Measurements from ENCODE around the gene GNB1.

GNB1 gene

DNA sequence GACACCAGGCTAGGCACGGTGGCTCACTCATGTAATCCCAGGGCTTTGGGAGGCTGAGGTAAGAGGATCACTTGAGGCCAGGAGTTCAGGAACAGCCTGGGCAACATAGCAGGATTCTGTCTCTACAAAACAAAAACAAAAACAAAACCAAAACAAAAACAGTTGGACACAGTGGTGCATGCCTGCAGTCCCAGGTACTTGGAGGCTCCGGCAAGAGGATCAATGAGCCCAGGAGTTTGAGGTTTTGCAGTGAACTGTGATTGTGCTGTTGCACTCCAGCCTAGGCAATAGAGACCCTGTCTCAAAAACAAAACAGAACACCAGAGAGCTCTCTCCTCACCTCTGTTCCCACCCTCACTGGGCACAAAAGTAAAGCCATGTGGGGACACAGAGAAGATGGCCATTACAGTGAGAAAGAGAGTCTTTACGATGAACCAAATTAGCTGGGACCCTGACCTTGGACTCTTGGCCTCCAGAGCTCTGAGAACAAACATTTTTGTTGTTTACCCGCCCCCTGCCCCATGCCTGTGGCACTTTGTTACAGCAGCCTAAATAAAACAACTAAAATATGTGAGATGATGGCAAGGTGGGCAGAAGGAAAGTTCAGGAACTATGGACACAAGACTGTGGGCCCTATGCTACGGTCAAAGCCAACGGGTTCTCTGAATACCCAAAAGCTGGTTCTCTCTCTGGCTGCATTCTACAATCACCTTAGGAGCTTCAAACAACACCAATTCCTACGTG is 122.5 kb downstream of the GNB1 start:
- Mint-ChIP-seq H3K4me3 (no peak overlapping the region), H3K4me1 (peaks cover 3% of the 10 kb centered on the region), H3K27me3 (no peaks in the 10 kb centered on the region), H3K36me3 (peaks cover 54% of the 10 kb centered on the region), H3K27ac (peak overlapping the region; percentile 19), H3K9me3 (peaks cover 11% of the 10 kb centered on the region)
- no peak for DNase-seq
- CTCF ChIA-PET, result interaction anchor here (0.7 kb wide), 1 partner anchor 138 kb away, joined by 3 read pairs; no protein-coding TSS in a partner anchor

DNA sequence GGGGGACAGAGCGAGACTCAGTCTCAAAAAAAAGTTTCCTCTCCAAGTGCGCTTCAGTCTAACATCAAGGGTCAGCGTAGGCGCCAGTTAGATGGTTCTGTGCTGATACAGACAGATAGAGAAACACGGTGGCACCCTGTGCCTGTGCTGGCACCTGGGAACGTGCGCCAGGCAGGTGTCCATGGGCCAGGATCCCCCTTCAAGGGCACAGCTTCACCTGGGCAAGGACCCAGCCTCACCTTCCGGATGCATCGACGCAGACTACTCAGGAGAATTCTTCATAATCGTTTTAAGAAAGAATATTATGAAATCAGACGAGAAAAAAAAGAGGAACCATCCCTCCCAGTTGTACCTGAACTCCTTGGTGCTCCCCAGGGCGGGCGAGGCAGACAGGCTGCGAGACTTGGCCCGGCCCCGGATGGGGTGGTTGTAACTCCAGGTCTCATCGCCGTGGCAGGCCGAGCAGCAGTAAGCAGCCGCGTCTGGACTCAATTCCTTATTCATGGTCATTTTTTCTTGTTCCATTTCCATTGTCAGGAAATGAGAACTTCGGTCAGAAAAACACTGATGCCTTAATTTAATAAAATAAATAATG is 125.9 kb downstream of the GNB1 start:
- no peak overlapping the region for H3K4me3 Mint-ChIP-seq
- no peak overlapping the region for H3K27ac Mint-ChIP-seq
- DNase-seq, result no peak
- CTCF ChIA-PET, result no interaction called here
- peaks cover 3% of the 10 kb centered on the region for H3K4me1 Mint-ChIP-seq
- peaks cover 5% of the 10 kb centered on the region for H3K9me3 Mint-ChIP-seq
- peaks cover 51% of the 10 kb centered on the region for H3K36me3 Mint-ChIP-seq
- H3K27me3 Mint-ChIP-seq, result no peaks in the 10 kb centered on the region

DNA sequence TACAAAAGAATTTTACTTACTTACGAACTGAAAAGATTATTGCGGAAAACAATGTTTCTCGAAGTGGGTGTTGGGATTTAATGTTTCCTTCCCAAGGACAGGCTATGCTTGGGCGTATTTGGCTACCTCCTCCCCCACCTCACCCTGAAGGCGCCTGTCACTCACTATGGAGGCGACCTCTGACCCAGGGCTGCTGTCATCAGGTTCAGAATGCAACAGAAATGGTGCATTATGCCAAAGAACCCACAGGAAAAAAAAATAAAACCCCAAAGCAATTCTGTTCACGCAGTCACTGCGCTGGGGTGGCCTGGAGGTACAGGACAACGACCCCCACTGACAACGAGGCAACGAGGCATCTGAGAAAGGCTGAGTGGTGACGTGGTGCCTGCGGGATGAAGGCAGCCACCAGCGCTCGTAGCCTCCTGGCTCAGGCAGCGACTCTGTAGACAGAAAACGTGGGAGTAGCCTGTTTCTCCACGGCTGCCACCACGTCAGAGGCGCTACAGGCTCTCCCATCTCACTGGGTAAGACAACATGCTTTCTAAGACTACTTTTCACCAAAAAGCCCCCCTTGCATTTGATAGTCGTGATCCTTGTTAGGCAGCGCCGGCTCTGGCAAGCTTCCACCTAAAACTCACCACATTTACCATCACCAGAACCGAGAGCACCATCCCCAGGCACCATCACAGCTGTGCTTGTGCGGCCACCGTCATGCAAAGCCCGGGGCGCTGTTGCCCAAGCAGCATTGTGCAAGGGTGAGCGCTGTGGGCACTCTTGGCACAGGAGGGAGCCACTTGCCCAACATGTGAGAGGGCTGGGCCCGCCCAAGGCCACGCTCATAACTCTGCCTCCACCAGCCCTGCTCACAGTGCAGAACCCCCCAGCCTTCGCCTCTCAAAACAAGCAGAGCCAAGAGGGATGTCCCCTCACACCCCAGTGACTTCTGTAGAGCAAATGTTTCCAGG is 126.9 kb downstream of the GNB1 start:
- Mint-ChIP-seq H3K4me1 (peaks cover 3% of the 10 kb centered on the region), H3K27me3 (no peaks in the 10 kb centered on the region), H3K9me3 (peaks cover 5% of the 10 kb centered on the region), H3K27ac (no peak overlapping the region), H3K36me3 (peaks cover 48% of the 10 kb centered on the region), H3K4me3 (no peak overlapping the region)
- no peak for DNase-seq
- CTCF ChIA-PET, result no interaction called here

DNA sequence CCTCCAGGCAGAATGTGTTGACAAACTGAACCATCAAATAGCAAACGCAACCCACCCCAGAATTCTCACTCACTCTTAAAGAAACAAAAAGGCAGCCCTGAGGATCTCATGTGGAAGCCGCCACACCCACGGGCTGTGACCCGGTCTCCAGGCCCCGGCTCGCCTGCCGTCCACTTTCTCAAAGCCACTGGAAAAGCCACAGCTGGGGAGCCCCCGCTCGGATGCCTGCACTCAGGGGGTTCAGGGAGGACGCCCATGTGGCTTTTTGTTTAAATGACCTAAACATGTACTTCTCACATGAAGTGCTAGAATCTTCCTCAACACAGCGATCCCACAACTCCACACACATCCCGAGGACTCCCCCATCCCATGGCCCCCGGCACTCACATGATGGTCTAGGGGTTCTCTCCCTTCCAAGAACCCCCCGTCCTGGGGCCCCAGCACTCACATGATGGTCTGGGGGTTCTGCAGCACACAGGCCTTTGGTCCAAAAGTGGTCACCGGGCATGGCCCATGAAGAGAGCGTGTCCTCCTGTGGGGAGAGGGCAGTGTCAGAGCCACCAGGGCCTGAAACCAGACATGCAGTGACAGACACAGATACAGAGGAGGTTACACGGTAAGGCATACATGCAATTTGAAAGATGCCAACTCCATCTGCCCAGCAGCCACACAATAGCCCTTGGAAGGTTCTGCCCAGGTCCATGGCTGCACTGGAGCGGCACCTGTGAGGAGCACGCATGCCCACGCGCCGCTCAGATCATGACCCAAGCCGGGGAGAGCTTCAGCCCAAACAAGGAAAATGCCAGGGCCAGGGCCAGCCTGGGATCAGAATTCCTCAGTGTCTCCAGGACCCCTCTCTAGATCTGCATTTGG is 129.1 kb downstream of the GNB1 start:
- no peaks in the 10 kb centered on the region for H3K9me3 Mint-ChIP-seq
- H3K27me3 Mint-ChIP-seq, result no peaks in the 10 kb centered on the region
- DNase-seq, result no peak
- H3K4me3 Mint-ChIP-seq, result no peak overlapping the region
- H3K36me3 Mint-ChIP-seq, result peaks cover 33% of the 10 kb centered on the region
- CTCF ChIA-PET, result no interaction called here
- H3K27ac Mint-ChIP-seq, result no peak overlapping the region
- H3K4me1 Mint-ChIP-seq, result no peaks in the 10 kb centered on the region

DNA sequence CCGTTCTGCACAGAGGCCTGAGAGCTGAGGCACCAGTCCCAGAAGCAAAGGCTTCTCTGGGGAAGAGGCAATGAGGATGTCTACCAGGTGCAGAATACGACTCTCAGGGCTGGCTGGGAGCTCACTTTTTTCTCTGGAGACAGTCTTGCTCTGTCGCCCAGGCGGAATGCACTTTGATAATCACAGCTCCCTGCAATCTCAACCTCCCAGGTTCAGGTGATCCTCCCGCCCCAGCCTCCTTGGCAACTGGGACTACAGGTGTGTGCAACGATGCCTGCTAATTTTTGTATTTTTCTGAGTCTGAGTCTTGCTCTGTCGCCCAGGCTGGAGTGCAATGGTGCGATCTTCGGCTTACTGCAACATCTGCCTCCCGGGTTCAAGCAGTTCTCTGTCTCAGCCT is 130.2 kb downstream of the GNB1 start:
- DNase-seq, result no peak
- Mint-ChIP-seq H3K9me3 (no peaks in the 10 kb centered on the region), H3K4me1 (no peaks in the 10 kb centered on the region), H3K27me3 (no peaks in the 10 kb centered on the region), H3K36me3 (peaks cover 33% of the 10 kb centered on the region), H3K4me3 (no peak overlapping the region), H3K27ac (no peak overlapping the region)
- CTCF ChIA-PET, result no interaction called here

DNA sequence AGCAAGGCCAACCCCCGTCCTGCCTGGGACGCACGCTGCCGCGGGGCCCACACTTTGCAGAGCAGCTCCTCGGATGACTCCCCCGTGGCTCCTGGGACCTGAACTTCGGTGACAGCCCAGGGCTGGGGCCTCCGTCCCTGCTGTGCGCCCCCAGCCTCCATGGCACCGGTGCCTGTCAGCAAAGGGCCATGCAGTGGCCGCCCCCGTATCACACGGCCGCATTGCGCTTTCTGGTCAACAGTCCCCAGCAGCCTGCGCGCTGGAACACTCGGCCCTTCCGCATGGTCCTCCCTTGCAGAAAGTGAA is 130.6 kb downstream of the GNB1 start:
- peaks cover 33% of the 10 kb centered on the region for H3K36me3 Mint-ChIP-seq
- no peak overlapping the region for H3K27ac Mint-ChIP-seq
- no peak for DNase-seq
- no peaks in the 10 kb centered on the region for H3K4me1 Mint-ChIP-seq
- CTCF ChIA-PET, result no interaction called here
- H3K4me3 Mint-ChIP-seq, result no peak overlapping the region
- no peaks in the 10 kb centered on the region for H3K27me3 Mint-ChIP-seq
- no peaks in the 10 kb centered on the region for H3K9me3 Mint-ChIP-seq

DNA sequence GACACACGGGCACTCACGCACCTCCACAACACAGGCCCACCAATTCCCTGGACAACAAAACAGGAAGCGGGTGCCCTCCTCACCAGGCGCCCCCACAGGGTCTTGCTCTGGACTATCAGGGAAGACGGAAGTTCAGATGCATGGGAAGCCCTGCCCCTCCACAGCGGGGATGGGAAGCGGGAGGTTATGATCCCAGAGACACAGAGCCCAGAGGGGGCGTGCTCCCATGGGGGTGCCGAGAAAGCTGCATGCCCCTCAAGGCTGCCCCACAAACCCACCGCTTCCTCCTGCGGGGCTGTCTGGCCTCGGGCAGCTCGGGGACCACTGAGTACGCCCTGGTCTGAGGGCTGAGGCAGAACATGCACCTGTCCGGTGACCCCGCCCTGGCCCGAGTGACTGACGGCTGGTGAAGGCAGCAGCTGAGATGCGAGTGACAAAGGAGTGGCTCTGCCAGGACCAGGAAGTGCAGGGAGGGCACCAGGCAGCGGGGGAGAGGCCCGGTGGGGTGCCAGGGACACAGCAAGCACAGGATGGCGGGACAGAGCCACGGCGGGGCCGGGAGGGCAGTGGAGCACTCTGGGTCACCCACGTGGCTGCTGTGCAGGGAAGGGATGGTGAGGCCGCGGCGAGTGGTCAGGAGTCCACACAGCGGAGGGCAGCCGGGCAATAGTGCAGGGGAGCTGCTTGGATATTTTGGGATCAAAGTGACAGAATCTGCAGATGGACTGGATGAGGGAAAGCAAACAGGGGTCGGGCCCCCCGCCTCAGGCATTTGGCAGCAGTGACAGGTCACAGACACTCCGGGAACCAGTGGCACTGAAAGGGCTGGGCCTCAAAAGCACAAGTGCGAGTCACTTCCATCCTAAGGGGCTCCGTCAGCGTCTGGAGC is 131.2 kb downstream of the GNB1 start:
- H3K27me3 Mint-ChIP-seq, result no peaks in the 10 kb centered on the region
- no peak for DNase-seq
- no peak overlapping the region for H3K27ac Mint-ChIP-seq
- no peaks in the 10 kb centered on the region for H3K9me3 Mint-ChIP-seq
- H3K36me3 Mint-ChIP-seq, result peaks cover 29% of the 10 kb centered on the region
- H3K4me3 Mint-ChIP-seq, result no peak overlapping the region
- CTCF ChIA-PET, result no interaction called here
- H3K4me1 Mint-ChIP-seq, result no peaks in the 10 kb centered on the region

DNA sequence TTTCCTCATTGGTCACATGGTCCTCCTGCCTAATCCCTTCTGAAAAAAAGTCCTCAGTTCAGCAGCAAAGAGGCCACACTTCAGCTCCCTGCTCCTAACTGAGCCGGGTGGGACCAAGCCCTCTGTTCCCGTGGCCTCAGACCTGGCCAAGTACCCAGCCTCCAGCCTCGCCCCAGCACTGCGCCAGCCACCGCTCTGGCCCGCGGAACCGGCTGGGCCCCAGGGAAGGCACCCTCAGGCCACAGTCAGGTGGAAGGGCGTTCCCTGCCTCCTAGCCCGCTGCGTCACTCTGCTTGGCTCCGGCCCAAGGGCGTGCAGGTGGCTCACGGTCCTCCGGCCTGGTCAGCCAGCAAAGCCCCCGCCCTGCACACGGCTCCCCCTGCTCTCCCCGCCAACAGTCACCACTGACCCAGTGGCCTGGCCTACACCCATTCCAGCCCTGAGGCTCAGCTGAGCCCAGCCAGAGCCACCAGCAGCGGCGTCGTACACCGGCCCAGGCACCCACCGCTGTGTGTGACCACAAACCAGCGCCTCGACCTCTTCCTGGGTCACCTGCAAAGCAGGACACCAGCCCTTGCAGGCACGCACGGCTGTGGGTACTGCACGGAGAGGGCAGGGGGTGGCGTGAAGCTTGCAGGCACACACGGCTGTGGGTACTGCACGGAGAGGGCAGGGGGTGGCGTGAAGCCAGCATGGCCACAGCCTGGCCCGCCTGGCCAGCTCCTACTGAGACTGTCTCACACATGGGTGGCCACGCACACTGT is 132.0 kb downstream of the GNB1 start:
- Mint-ChIP-seq H3K36me3 (peaks cover 28% of the 10 kb centered on the region), H3K27ac (no peak overlapping the region), H3K27me3 (no peaks in the 10 kb centered on the region), H3K9me3 (no peaks in the 10 kb centered on the region), H3K4me3 (no peak overlapping the region), H3K4me1 (no peaks in the 10 kb centered on the region)
- DNase-seq, result no peak
- CTCF ChIA-PET, result no interaction called here

DNA sequence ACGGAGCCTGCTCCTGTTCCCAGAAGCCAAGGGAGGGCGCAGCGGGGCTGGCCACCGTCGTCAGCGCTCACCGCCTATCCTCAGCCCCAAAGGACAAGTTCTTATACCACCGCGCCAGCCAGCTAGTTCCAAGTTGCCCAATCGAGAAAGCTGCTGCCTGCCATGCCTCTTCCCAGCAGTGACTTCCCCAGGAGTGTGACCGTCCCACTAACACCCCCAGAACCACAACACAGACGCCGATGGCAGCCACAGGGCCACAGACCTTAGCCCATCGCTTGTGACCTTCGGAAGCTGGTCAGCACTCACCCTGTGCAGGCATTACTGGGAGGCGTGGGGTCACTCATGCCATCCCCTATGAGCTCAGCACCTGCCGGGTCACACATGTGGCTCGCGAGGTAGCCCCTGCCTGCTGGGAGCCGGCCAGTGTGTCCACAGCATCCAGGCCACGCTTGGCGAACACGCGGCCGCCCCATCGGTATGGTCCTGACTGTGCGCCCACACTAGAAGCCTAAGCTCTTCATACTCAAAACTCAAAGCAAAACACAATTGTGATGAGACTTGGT is 132.7 kb downstream of the GNB1 start:
- Mint-ChIP-seq H3K36me3 (peaks cover 28% of the 10 kb centered on the region), H3K9me3 (no peaks in the 10 kb centered on the region), H3K4me3 (no peak overlapping the region), H3K27me3 (no peaks in the 10 kb centered on the region), H3K27ac (peak overlapping the region; percentile 14), H3K4me1 (no peaks in the 10 kb centered on the region)
- DNase-seq, result no peak
- CTCF ChIA-PET, result no interaction called here

DNA sequence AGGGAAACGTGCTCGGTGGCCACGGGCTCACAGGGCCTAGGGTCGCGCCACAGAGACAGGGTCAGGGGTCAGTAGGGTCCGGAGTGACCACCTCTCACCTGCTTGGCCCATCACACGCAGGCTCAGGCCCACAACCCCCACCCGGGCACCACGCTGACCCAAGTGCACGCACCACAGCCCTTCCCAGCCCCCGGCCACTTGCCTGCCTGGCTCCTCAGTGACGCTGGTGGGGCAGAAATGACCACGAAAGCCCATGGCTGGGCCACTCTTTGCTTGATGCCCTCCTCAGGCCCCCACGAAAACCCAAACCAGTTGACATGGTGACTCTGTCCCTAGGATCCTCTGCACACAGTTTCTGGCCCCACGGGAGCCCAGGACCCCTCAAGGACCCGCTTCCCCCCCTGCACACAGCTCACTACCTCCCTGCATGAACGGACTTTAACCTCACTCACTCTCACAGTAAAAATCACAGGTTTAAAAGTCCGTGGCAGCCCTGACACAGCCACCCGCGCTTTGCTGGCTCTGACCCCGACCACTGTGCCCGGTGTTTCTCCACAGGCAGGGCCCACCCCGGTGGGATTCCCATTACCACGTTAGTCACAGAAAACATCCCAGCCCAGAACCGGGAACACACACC is 133.3 kb downstream of the GNB1 start:
- Mint-ChIP-seq H3K9me3 (no peaks in the 10 kb centered on the region), H3K27me3 (no peaks in the 10 kb centered on the region), H3K4me1 (no peaks in the 10 kb centered on the region), H3K36me3 (peaks cover 25% of the 10 kb centered on the region), H3K27ac (peak overlapping the region; percentile 14), H3K4me3 (no peak overlapping the region)
- CTCF ChIA-PET, result no interaction called here
- no peak for DNase-seq

DNA sequence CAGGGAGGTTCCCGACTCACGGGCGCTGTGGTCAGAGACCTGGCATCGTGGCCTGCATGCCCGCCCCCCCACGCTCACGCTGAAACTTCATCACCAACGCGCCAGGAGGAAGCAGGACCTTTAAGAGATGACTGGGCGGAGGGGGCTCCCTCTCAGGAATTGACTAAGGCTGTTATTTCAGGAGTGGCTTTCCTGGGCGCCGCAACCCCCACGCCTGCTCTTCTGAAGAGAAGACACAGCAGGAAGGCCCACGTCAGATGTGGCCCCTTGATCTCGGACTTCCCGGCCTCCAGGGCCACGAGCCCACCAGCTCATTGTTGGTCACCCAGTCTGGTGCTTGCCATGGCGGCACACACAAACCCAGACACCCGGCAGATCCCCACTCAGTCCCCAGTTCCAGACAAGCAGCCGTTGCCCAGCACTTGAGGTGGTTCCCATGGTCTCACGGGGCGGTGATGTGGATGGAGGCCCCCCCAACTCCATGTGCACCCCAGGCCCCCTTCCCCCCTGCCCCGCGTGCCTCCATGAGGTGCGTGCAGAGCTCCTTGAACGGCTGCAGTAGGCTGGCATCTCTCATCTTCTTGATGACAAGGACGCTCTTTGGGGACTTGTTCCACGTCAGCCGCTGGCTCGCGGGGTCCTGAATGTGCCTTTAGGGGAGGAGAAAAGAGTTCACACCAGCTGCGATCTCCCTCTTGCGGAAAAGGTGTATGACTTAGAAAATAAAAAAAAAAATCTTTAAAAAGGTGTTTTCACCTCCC is 134.0 kb downstream of the GNB1 start:
- no peak overlapping the region for H3K4me3 Mint-ChIP-seq
- no peaks in the 10 kb centered on the region for H3K9me3 Mint-ChIP-seq
- no peaks in the 10 kb centered on the region for H3K27me3 Mint-ChIP-seq
- no peaks in the 10 kb centered on the region for H3K4me1 Mint-ChIP-seq
- no peak overlapping the region for H3K27ac Mint-ChIP-seq
- peaks cover 20% of the 10 kb centered on the region for H3K36me3 Mint-ChIP-seq
- CTCF ChIA-PET, result no interaction called here
- no peak for DNase-seq

DNA sequence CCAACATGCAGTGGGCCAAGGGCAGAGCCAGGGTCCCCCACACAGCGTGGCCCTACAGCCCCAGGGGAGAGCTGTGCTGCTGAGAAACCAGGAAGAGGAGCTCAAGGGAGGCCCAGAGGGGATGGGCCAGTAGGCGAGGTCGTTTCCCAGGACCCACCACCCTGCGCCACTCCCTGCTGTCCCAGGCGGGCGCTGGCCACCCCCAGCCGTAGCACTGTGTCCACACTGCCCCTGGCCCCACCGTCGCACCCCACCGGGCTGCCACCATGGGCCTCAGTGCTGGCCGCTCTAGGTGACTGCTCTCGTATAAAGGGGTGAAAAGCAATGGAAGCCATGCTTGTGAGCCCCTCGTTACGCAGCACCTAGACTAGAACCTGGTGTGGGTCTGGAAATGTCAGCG is 135.0 kb downstream of the GNB1 start:
- H3K4me1 Mint-ChIP-seq, result no peaks in the 10 kb centered on the region
- H3K27me3 Mint-ChIP-seq, result no peaks in the 10 kb centered on the region
- H3K9me3 Mint-ChIP-seq, result no peaks in the 10 kb centered on the region
- H3K4me3 Mint-ChIP-seq, result no peak overlapping the region
- H3K27ac Mint-ChIP-seq, result no peak overlapping the region
- CTCF ChIA-PET, result no interaction called here
- peaks cover 14% of the 10 kb centered on the region for H3K36me3 Mint-ChIP-seq
- no peak for DNase-seq

Data from activated naive CD4-positive, alpha-beta T cell treated with anti-CD3 and anti-CD28 coated beads, Interleukin-2, amount 10 ng/mL, durations not matched to agents 7 days and 5 days (primary cell).